ENCODE results near the gene IMPA2.

DNA sequence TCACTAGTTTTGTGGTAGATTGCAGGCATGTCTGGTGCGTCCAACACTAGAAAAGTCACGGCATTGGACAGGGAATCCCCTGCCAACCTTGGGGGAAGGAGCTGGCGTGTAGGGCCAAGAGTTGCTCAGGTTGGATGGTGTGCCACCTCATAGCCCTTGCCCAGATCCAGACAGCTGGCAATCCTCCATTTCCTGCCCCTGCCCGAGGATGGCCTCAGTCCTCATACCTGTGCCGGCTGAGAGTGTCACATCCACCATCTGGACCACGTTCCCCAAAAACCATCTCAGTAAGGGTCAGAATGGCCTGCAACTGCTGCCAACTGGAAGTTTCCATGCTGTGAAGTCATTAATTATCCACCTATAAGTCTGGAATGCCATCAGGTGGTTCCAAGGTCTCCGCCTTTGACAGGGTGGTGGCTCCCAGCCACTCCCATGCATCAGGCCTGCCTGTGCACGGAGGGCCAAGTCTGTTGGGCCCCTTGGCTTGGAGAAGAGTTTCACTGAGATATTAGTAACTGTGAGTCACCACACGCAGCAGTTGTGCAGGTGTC lies 55.0 kb downstream of the IMPA2 start:
- TF ChIP-seq POLR2A (IDR thresholded peaks at IDR 0.05; ENCODE audit: low read depth, low read length) (no peak), TAF1 (IDR thresholded peaks at IDR 0.05; ENCODE audit: borderline replicate concordance, low read depth, low read length) (no peak)

Measured in GM12892 (cell line).